Activated B cell treated with CpG ODN at 0.5 μM for 24 hours (primary cell): Measurements from ENCODE around the gene ARL11. TPM values are rescaled to one million over a fixed set of nuclear protein-coding genes. Genes with fewer than 3 reads are reported as not detected.

Experiments
- ATAC-seq: fragments of 200-7000 bp; cut with Tn5 transposase; one replicate; pipeline ENCODE4 v1.10.0; 2021; ENCODE audit warnings: low read depth, mild to moderate bottlenecking, moderate library complexity
- CTCF ChIA-PET: fragments of 350-600 bp; sonication (Branson Sonifier 250); formaldehyde crosslinking; loops from one replicate; lab custom pipeline; 2021; ENCODE audit warnings: antibody characterized with exemption; lab: Charles Lee
- POLR2A ChIA-PET: fragments of 350-600 bp; sonication (Branson Sonifier 250); formaldehyde crosslinking; loops from one replicate; lab custom pipeline; 2021; ENCODE audit warnings: antibody characterized with exemption; lab: Charles Lee
- DNase-seq: peaks from one replicate; pipeline ENCODE4 v3.0.0; 2022
- H3K27ac Mint-ChIP-seq: one replicate; pipeline ENCODE4 v1.8.0; 2020; ENCODE audit warnings: mixed read lengths
- H3K27me3 Mint-ChIP-seq: one replicate; pipeline ENCODE4 v1.8.0; 2021; ENCODE audit warnings: mixed read lengths
- H3K36me3 Mint-ChIP-seq: one replicate; pipeline ENCODE4 v1.8.0; 2021; ENCODE audit warnings: low read depth, mixed read lengths
- H3K4me1 Mint-ChIP-seq: one replicate; pipeline ENCODE4 v1.8.0; 2021; ENCODE audit warnings: mixed read lengths
- H3K4me3 Mint-ChIP-seq: one replicate; pipeline ENCODE4 v1.8.0; 2020; ENCODE audit warnings: mild to moderate bottlenecking, mixed read lengths
- H3K9me3 Mint-ChIP-seq: one replicate; pipeline ENCODE4 v1.8.0; 2020; ENCODE audit warnings: mixed read lengths
- CTCF ChIP-seq: fragments of 200-600 bp; IDR thresholded peaks from one replicate; pipeline ENCODE4 v1.8.0; 2022; ENCODE audit warnings: antibody characterized with exemption, mild to moderate bottlenecking
- intact Hi-C: fragments of 100-400 bp; cut with micrococcal nuclease; formaldehyde crosslinking; loops from one replicate; pipeline ENCODE4 v1.15.1; 2024
- total RNA-seq: library from RNA; stranded (reverse); gene quantifications from 2 replicates; pipeline ENCODE4 v1.2.3, GENCODE V29; 2022

The ARL11 gene
- 9.5 and 10.7 TPM in 2 replicates for total RNA-seq

- H3K27ac Mint-ChIP-seq, result peak within 1 kb of the TSS; percentile 98
- ChIA-PET CTCF (interaction anchor here (1.4 to 1.7 kb wide), 2 partner anchors 10 to 20 kb away, joined by 3 to 9 read pairs; no protein-coding TSS in a partner anchor), POLR2A (interaction anchor here (0.6 to 3.2 kb wide), 15 partner anchors 8 to 1312 kb away, joined by 3 to 16 read pairs (median 5); partner anchors contain the start of genes CAB39L, EBPL, KPNA3 and RCBTB1)
- peaks cover 30% of the 10 kb centered on the region for H3K36me3 Mint-ChIP-seq
- peak; percentile 78 for DNase-seq
- ATAC-seq, result peak; percentile 98
- TF ChIP-seq CTCF, result no peak
- H3K27me3 Mint-ChIP-seq, result no peaks in the 10 kb centered on the region
- peak within 1 kb of the TSS; percentile 99 for H3K4me3 Mint-ChIP-seq
- H3K4me1 Mint-ChIP-seq, result peaks cover 37% of the 10 kb centered on the region
- H3K9me3 Mint-ChIP-seq, result no peaks in the 10 kb centered on the region
- intact Hi-C loops, result loop anchor here (1.0 to 5.0 kb wide), 4 partner anchors 8 to 164 kb away; partner anchors contain the start of genes KPNA3 and RCBTB1
Measured at GRCh38 chr13:49627831-49628652, at the start of gene ARL11. Gene ARL11 (plus strand): TSS chr13:49628507. CDS start chr13:49630448, 1,941 bp downstream.

GRCh38 chr13:49579501-49579900, 48.8 kb upstream of the ARL11 start:
- peaks cover 26% of the 10 kb centered on the region for H3K4me1 Mint-ChIP-seq
- no peak for TF ChIP-seq CTCF
- H3K9me3 Mint-ChIP-seq, result no peaks in the 10 kb centered on the region
- intact Hi-C loops, result no loop called here
- H3K27ac Mint-ChIP-seq, result no peak overlapping the region
- no peaks in the 10 kb centered on the region for H3K27me3 Mint-ChIP-seq
- POLR2A ChIA-PET, result interaction anchor here (0.7 kb wide), 1 partner anchor 1330 kb away, joined by 5 read pairs; the partner anchor contains the start of gene RNASEH2B
- CTCF ChIA-PET, result no interaction called here
- peaks cover 46% of the 10 kb centered on the region for H3K36me3 Mint-ChIP-seq
- DNase-seq (no peak), ATAC-seq (no peak)
- no peak overlapping the region for H3K4me3 Mint-ChIP-seq

- CTCF ChIA-PET, result no interaction called here
- Mint-ChIP-seq H3K4me3 (no peak overlapping the region), H3K9me3 (no peaks in the 10 kb centered on the region), H3K27me3 (no peaks in the 10 kb centered on the region), H3K27ac (peak overlapping the region; percentile 2), H3K36me3 (peaks cover 45% of the 10 kb centered on the region), H3K4me1 (peaks cover 33% of the 10 kb centered on the region)
- TF ChIP-seq CTCF, result no peak
- DNase-seq (no peak), ATAC-seq (no peak)
- POLR2A ChIA-PET, result no interaction called here
- intact Hi-C loops, result loop anchor here (1.0 kb wide), 1 partner anchor 212 kb away; no protein-coding TSS in a partner anchor
Measured at GRCh38 chr13:49580980-49581680, 47.2 kb upstream of the ARL11 start.

GRCh38 chr13:49584771-49585182, 43.5 kb upstream of the ARL11 start:
- Mint-ChIP-seq H3K36me3 (peaks cover 27% of the 10 kb centered on the region), H3K27ac (peak overlapping the region; percentile 79), H3K9me3 (no peaks in the 10 kb centered on the region), H3K4me3 (peak overlapping the region; percentile 90), H3K27me3 (no peaks in the 10 kb centered on the region), H3K4me1 (peaks cover 34% of the 10 kb centered on the region)
- DNase-seq (no peak), ATAC-seq (peak; percentile 1)
- ChIA-PET POLR2A (interaction anchor here (1.0 to 4.0 kb wide), 6 partner anchors 44 to 208 kb away, joined by 3 to 28 read pairs (median 7); partner anchors contain the start of genes ARL11, CAB39L, PHF11 and SETDB2), CTCF (interaction anchor here (1.0 to 1.6 kb wide), 2 partner anchors 22 to 89 kb away, joined by 3 to 4 read pairs; partner anchors contain the start of gene PHF11)
- intact Hi-C loops, result loop anchor here (1.0 to 5.0 kb wide), 7 partner anchors 23 to 607 kb away; partner anchors contain the start of genes ARL11, CAB39L, FNDC3A and PHF11
- TF ChIP-seq CTCF, result no peak
